ENCODE results near the gene PQBP1. TPM values are rescaled to one million over a fixed set of nuclear protein-coding genes. Genes with fewer than 3 reads are reported as not detected.

PQBP1 gene
- total and polyA plus RNA-seq, 2 of the 13 experiments (the other 11 are each of a cell fraction or from before 2014, with no cell fraction given): 58.1 to 80.9 TPM

GRCh38 chrX:48893556-48894348 is 4.0 kb upstream of the PQBP1 start (continued):
- TF ChIP-seq CBX2 (IDR thresholded peaks at IDR 0.05; ENCODE audit: low read depth, low read length) (no peak), CBX2 (CRISPR knock-in tag; IDR thresholded peaks at IDR 0.05; ENCODE audit: low read depth) (no peak), ZSCAN22 (CRISPR knock-in tag; IDR thresholded peaks at IDR 0.05) (no peak), ZNF225 (CRISPR knock-in tag; IDR thresholded peaks at IDR 0.05) (no peak), CENPX (CRISPR knock-in tag; IDR thresholded peaks at IDR 0.05) (no peak), ZBTB44 (CRISPR knock-in tag; IDR thresholded peaks at IDR 0.05) (no peak), ZFP37 (CRISPR knock-in tag; IDR thresholded peaks at IDR 0.05; ENCODE audit: borderline replicate concordance) (no peak), TCF12 (IDR thresholded peaks at IDR 0.05) (no peak), TCF12 (CRISPR knock-in tag; IDR thresholded peaks at IDR 0.05) (no peak), TIGD3 (CRISPR knock-in tag; IDR thresholded peaks at IDR 0.05; ENCODE audit: borderline replicate concordance) (no peak), ZNF101 (CRISPR knock-in tag; IDR thresholded peaks at IDR 0.05; ENCODE audit: borderline replicate concordance, low read depth) (no peak)
